SK-N-MC (cell line): ENCODE results near the gene DAB1.

ENCODE experiments used
- EZH2 ChIP-seq: fragments of 200-600 bp; sonication (generic); IDR thresholded peaks from one replicate; pipeline ENCODE4 v1.6.1; 2017; ENCODE audit warnings: antibody characterized with exemption
- POLR2AphosphoS5 ChIP-seq: IDR thresholded peaks from 2 replicates; pipeline ENCODE4 v1.6.1; 2012; ENCODE audit warnings: mild to moderate bottlenecking, low read depth, low read length, borderline replicate concordance

GRCh38 chr1:56966698-56966999, 457.2 kb downstream of the DAB1 start:
- TF ChIP-seq EZH2: no peak
- TF ChIP-seq POLR2AphosphoS5: no peak
